GM21367 (cell line): Measurements from ENCODE around the gene PDIA6.
"Not testable (repeated sequence)": the region's sequence is repeated elsewhere in the genome, so short reads cannot be mapped to it uniquely, and the experiment has no call there.

Experiments
- ATAC-seq: cut with Tn5 transposase; IDR thresholded peaks from one replicate; pipeline ENCODE4 v1.9.1; 2021; ENCODE audit not compliant: unreplicated experiment

The PDIA6 gene

GRCh38 chr2:10811517-10811916, 1.1 kb downstream of the PDIA6 start:
- no peak for ATAC-seq

DNA sequence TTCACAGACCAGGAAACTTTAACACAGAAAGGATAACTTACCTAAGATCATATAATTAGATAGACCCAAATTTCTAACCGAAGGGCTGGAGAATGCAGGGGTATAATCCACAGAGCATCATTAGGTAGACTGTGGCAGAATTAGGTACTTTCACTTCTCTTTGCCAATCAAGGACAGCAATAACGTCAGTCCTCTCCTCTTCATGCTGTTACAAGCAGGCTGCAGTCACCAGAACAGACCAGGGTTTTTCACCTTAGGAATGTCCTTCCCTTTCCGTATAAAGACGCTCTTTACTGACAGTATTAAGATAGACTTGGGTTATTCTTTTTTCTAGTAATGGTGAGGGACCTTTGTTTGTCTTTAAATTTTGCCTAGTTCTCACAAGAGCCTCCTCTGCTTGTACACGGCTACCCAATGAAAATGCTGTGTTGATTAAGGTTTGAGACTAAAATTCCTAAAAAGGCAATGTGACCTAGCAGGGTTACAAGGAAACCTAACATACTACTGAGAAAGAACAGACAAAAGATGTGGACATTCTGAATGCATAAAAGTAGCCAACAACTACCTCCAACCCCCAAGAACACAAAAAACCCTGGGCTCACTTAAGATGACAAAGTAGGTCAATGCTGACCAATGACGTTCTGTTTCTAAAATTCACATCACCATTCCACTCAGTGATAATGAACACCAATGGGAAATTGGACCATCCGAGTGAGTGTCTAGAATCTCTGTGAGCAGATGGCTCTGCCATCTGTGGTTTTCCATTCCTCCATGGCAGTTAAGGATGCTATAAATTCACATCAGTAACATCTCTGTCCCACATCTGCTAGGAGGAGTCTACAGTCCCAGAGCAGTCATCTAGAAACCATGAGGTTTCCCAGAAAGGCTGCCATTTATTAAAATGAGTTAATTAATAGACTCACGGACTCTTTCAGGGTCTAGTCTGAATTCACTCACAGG, 2.1 kb downstream of the PDIA6 start:
- peak; percentile 19 for ATAC-seq

GRCh38 chr2:10806543-10806942, 6.0 kb downstream of the PDIA6 start:
- ATAC-seq: no peak

DNA sequence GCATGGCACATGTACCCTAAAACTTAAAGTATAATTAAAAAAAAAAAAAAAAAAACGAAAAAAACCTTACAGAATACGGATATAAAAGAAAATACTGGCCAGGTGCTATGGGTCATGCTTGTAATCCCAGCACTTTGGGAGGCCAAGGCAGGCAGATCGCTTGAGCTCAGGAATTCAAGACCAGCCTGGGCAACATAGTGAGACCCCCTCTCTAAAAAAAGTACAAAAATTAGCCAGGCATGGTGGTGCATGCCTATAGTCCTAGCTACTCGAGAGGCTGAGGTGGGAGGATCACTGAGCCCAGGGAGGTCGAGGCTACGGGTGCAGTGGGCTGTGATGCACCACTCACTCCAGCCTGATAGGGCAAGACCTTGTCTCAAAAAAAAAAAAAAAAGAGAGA, 6.6 kb downstream of the PDIA6 start:
- not testable (repeated sequence) for ATAC-seq

GRCh38 chr2:10802657-10803056, 9.9 kb downstream of the PDIA6 start:
- ATAC-seq: no peak

DNA sequence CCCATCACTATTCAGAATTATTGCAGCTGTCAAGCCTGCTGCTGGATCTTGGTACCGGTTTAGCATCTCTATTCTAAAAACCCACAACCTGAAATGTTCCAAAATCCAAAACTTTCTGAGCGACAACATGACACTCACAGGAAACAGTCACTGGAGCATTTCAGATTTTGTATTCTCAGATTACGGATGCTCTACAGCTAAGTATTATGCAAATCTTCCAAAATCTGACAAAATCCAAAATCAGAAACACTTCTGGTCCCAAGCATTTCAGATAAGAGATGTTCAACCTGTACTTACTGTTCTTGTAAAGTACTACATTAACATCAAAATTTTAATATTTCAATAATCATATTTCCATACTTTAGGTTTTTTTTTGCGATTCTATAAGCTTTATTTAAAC, 12.4 kb downstream of the PDIA6 start:
- no peak for ATAC-seq

- ATAC-seq: no peak
Measured at GRCh38 chr2:10798783-10799182, 13.8 kb downstream of the PDIA6 start.

GRCh38 chr2:10796703-10797102, 15.9 kb downstream of the PDIA6 start:
- ATAC-seq: no peak

DNA sequence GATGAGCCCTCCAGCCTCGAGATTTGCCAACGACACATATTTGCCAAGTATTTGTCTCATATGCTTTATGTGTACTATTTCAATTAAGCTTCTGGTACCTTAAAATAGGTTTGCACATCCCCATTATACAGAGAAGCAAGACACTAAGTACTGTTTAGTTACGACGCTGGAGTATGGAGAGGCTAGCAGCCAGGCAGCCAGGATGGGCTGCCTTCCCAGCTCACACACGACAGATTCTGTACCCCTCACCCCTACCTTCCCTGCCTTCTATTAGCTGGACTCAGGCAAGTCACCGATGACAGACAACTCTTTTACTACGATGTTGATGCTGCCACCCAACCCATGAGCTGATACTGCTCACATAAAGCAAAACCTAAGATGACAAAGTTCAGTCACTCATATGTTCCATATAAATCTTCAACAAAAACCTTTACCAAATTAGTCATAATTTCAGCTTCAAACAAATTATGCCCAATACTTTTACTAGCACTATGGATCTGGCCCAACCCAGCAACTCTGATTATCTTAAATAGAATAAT, 17.0 kb downstream of the PDIA6 start:
- no peak for ATAC-seq

- no peak for ATAC-seq
Measured at GRCh38 chr2:10794876-10795275, 17.7 kb downstream of the PDIA6 start.

DNA sequence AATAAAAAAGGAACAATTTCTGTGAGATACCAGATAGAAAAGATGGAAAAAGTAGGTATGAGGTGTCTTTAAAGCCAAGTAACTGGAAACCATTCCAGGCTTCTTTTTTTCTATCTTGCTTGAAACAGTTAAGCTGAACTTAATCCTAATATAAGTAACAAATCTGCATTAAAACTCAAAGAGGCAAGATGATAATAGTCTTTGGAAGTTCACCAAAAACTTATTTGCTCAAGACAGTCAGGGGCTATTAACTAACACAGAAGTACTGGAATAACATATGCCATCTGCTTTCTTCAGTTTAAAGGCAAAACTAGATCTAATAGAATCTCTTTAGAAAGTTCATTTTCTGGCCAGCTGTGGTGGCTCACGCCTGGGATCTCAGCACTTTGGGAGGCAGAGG, 18.8 kb downstream of the PDIA6 start:
- ATAC-seq: no peak

DNA sequence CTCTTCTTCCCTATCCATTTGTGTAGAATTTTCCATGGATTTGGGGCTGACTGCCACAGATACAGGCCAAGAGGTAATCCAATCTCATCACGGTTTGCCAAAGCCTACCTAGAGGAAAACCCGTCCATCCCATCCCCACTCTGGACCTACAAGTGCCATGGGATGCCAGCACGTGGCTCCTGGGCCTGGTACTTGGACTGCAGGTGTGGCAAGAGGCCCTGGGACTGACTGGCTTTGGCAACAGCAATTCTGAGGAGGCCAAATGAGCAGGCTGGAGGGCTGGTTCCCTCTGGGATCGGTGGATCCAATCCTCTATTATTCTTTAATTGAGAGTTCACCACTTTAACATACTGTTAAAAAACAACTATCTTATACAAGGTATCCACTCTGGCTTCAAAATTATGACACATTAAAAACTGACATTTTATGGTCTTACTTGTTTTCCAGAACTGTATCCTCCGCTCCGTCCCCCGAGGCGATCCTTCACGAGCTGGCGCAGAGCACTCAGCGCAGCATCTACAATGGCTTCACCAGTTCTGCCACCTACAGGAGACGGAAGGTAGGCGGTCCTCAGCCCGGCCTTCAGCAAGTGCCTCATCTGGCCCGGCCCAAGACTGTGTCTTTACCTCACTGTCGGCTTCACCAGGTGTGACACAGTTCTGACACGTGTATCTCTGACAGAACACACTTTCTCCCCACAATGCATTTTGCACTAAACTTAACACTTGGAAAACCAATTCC, 19.8 kb downstream of the PDIA6 start:
- ATAC-seq: no peak

DNA sequence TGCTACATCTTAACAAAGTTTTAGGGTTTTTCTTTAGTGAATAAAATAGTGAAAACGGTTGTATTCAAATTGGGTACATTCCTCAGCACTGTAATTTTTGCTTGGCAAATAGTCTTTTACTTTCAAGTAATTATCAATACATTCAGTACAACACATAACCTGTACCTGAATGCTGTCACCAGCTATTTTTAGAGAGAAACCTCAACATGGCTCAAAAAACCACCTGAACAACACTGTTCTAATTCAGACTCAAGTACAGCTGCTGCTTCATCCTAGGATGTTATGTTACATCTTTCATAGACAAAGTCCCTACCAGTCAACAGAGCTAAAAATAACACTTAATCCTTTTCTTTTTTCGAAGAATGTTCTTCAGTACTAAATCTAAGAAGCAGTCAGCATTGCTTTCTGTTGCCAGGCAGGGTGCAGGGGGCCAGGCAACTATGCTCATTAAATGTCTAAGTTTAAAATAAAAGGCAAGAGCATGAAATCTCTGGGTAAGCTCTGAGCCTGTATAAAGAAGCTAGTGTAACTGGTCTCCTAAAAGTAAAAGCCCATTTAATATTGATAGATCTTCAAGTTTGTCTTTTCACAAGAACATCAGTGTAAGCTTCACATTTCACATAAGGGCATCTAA, 20.5 kb downstream of the PDIA6 start:
- ATAC-seq: no peak

GRCh38 chr2:10790228-10790973, 22.2 kb downstream of the PDIA6 start:
- ATAC-seq: peak; percentile 70

GRCh38 chr2:10788855-10789254, 23.7 kb downstream of the PDIA6 start:
- no peak for ATAC-seq

- ATAC-seq: no peak
Measured at GRCh38 chr2:10787176-10787968, 25.2 kb downstream of the PDIA6 start.

DNA sequence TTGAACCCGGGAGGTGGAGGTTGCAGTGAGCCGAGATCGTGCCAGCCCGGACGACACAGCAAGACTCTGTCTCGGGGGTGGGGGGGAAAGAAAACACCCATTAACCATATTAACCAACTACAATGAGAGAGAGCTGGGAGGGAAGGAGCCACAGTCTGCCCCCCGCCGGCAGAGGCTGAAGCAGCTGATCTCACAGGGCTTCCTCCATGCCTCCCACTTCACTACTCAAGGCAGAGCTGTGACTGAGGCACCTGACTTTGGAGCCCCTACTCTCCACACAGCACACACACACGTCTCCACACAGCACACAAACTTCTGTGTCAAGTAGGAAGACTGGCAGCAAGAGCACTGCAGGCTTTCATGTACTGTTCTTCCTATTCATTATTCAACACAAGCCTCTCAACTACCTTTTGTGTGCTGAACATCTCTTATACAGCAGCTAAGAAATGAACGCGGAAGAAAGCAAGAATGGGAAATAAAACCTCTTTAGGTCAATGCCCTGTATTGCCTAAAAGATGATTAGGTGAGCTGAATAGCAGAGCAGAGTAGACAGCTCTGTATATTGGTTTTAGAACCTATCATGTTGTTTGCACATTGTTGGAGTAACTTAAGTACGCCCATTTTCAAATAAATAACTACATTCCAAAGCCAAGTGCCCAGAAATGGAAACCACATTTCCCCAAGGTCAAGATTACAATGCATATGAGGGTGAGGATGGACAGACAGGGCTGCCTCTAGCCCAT, 26.2 kb downstream of the PDIA6 start:
- no peak for ATAC-seq

- no peak for ATAC-seq
Measured at GRCh38 chr2:10785260-10785659, 27.3 kb downstream of the PDIA6 start.

GRCh38 chr2:10784719-10785118, 27.9 kb downstream of the PDIA6 start:
- ATAC-seq: no peak
